ENCODE measurements around the gene SHROOM4.

- TF ChIP-seq CTCF (IDR thresholded peaks at IDR 0.05) (no peak), EZH2 (IDR thresholded peaks at IDR 0.05; ENCODE audit: borderline replicate concordance, insufficient read depth, low read depth, low read length, poor library complexity, severe bottlenecking) (no peak)
These were observed 46.5 kb upstream of the SHROOM4 start for GRCh38 chrX:50860518-50860917.
